ENCODE measurements around the gene CTDP1. TPM values are rescaled to one million over a fixed set of nuclear protein-coding genes. Genes with fewer than 3 reads are reported as not detected.
"Not testable (repeated sequence)": the region's sequence is repeated elsewhere in the genome, so short reads cannot be mapped to it uniquely, and the experiment has no call there.

CTDP1 gene
- total RNA-seq, 1 experiment from 2014 or later = 10.3 TPM

DNA sequence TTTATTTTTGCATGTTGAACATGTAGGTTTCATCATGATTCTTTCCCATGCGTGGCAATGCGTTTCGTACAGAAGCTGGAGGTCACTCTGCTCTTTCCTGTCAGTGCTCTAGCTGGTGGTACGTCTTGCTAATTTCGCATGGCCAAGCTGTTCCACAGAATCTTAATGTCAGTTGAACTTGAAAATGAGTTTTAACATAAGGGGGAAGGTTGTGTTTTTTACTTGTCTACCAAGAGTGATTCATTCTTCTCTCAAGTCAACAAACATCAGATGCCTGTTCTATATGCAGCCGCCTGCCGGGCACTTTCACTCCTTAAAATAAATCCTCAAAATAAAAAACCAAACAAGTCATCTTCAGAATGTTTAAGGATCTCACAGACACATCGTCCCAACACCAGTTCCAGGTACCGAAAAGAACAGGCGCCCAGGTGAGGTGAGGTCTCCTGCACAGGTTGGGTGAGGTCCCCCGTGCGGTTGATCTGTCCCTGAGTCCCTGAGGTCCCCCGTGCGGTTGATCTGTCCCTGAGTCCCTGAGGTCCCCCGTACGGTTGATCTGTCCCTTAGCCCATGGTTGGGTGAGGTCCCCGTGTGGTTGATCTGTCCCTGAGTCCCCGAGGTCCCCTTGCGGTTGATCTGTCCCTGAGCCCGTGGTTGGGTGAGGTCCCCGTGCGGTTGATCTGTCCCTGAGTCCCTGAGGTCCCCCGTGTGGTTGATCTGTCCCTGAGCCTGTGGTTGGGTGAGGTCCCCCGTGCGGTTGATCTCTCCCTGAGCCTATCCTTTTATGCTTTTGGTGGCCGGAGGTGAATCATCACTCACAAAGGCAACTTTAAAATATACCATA lies 61.1 kb downstream of the CTDP1 start:
- DNase-seq (ENCODE audit: low spot score) = no peak

DNA sequence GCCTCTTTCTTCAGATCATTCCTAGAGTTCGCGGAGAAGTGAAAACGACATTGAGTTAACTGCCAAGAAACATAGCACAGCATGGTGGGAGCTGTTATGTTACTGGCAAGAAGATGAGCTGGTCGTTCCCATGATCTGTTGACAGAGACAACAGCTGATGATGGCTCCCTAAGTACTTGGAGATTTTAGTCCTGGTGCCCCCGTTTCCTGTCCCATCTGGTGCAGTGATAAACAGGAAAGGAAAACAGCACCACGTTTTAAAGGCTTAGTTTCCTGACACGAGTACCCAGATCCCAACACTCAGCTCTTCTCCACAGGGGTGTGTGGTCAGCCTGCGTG lies 61.7 kb downstream of the CTDP1 start:
- no peak for DNase-seq (ENCODE audit: low spot score)

DNA sequence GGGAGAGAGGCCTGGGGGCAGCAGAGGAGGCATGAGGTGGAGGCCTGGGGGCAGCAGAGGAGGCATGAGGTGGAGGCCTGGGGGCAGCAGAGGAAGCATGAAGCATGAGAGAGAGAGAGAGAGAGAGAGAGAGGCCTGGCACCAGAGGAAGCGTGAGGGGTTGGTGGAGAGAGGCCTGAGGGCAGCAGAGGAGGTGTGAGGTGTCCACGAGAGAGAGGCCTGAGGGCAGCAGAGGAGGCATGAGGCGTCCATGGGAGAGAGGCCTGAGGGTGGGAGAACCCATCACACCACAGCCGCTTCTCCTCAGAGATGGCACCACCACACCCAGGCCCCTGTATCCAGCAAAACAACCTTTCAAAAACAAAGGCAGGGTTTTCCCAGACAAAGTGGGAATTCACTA lies 62.5 kb downstream of the CTDP1 start:
- no peak for DNase-seq (ENCODE audit: low spot score)

DNA sequence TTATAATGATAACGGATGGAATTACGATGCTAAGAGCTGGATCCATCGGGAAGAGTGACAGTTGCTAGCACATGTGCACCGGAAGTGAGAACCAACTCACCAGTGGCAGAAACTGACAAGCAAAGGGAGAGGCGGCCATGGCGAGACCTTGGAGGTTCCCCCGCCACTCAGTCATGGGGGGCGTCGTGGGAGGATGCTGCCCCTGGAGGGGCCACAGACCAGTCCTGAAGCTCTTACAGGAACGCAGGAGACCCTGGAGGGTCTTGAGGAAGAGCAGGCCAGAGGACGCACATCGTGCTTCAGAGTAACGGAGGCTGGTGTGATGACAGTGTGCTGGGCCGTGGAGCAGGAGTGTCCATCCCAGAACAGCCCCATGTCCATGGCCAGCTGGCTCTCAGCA lies 65.0 kb downstream of the CTDP1 start:
- DNase-seq (ENCODE audit: low spot score) = no peak

DNA sequence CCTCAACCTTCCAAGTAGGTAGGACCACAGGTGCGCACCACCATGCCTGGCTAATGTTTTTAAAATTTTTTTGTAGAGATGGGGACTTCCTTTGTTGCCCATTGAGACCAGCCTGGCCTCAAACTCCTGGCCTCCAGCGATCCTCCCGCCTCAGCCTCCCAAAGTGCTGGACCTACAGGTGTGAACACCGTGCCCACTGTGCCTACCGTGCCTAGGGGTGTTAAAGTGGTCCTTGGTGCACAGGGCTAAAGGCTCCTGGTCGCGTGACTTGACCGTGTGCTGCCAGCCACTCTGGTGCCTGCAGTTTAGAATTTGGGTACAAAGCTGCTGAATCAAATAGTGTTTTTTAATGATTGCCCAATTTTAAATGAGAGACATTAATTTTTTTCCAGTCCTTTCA lies 67.1 kb downstream of the CTDP1 start:
- no peak for DNase-seq (ENCODE audit: low spot score)

DNA sequence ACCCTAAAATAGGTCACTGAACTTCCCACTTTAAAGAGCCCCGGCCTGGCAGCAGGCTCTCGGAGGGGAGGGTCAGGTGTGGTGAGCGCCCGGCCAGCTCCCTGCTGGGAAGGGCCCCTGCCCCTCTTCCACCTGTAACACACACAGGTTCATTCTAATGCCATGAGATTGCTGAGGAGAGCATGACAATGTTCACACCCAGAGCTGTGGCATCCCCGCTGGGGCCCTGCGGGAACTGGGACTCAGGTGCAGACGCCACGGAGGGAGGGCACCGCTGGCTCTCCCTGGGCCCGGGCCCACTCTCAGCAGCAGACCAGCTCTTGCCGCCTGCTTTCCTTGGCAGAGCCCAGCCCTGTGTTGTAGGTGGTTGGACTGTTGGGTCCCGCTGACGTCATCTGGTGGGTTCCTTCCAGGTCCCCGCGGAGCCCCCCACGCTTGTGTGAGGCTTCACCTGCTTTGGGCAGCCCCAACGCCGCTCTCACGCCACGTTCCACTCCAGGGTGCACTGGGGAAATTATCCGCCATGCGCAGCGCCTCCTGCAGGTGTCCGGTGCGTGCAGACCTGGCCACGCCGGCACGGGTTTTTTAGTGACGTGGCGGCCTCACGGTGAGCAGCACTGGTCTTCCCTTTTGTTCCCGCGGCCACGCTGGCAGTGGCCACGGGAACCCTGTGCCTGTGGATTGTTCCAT lies 67.7 kb downstream of the CTDP1 start:
- DNase-seq (ENCODE audit: low spot score) = no peak

DNA sequence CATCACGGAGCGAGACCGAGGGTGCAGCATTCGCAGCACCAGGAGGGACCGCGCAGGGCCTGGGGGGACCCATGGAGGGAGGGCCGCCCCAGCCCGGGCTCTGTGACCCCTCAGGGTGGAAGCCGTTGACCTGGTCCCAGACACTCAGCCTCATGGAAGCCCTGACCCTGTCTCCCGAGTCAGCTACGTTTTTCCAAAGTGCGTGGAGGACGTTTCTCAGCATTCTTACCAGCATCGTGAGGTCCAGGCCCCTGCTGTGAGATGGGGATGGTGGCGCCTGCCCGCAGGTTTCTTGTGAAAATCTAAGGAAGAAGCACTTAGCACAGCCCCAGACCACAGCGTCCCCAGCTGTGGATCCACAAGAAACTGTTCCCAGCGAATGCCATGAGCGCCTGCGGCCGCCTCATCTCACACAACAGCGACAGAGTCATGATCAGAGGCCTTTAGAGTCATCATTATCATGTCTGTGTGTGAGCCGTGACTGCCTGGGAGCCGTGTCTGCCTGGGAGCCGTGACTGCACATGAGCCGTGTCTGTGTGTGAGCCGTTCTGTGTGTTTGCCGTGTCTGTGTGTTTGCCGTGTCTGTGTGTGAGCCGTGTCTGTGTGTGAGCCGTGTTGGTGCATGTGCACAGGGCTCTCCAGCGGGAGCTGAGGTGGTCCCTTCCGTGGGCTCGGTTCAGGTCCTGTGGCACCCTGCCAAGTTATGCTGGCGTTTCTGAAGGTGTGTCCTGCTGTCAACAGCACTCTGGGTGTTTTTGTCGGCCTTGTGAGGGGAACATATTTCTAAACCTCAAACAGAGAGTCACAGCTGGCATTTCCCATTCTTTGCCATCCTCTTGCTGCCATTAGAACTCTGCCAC lies 68.9 kb downstream of the CTDP1 start:
- no peak for DNase-seq (ENCODE audit: low spot score)

DNA sequence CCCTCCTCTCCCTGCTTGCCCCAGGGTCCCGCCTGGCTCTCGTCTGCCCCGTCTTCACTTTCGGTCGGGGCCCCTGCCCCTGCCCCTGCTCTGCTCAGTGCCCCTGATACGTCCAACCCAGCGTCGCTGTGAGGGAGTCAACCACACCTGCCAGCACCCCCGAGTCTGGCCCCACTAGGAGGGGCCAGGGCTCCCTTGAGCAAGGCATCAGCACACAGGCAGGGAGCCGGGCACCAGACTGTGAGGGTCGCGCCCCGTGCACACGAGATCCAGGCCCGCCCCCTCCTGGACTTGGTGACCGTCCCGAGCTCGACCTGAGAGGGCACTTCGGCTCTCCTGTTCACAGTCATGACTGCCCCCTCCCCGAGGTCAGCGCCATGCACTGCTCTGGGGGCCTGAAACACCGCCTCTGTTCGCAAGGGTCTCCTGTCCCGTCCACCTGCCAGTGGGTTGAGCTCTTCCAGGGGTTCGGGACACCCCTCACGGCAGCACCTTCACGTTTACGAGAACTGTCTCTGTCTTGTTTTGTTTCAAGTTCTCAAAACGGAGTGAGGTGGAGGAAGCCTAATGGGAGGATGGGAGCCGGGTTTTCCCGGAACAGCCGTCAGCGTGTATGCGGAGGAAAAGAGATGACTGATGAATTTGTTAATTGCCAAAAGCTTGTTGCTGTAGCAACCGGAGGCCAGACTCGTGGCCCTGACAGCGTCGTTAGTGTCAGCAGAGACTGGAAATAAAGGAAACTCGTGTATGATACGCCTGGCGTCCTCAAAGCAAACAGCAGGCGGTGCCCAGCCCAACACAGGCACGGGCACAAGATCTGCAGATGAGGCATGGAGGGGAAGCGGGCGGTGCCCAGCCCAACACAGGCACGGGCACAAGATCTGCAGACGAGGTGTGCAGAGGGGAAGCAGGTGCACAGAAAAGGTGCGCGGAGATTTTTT lies 69.9 kb downstream of the CTDP1 start:
- no peak for DNase-seq (ENCODE audit: low spot score)

DNA sequence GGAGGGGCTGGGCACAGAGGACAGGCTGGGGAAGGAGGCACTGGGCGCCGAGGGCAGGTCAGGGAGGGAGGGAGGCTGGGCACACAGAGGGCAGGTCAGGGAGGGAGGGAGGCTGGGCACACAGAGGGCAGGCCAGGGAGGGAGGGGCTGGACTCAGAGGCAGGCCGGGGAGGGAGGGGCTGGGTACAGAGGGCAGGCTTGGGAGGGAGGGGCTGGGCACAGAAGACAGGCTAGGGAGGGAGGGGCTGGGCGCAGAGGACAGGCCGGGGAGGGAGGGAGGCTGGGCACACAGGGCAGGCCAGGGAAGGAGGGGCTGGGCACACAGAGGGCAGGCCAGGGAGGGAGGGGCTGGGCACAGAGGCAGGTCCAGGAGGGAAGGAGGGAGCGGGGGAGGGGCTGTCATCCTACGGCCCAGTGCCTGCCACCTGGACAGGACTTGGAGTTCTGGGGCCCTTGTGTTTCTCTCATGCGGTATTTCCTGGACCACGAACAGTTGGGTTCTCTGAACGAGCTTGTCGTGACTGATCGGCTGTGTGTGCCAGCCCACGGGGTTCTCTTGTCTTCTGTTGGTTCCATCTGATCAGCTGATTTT lies 71.5 kb downstream of the CTDP1 start:
- DNase-seq (ENCODE audit: low spot score) = no peak

DNA sequence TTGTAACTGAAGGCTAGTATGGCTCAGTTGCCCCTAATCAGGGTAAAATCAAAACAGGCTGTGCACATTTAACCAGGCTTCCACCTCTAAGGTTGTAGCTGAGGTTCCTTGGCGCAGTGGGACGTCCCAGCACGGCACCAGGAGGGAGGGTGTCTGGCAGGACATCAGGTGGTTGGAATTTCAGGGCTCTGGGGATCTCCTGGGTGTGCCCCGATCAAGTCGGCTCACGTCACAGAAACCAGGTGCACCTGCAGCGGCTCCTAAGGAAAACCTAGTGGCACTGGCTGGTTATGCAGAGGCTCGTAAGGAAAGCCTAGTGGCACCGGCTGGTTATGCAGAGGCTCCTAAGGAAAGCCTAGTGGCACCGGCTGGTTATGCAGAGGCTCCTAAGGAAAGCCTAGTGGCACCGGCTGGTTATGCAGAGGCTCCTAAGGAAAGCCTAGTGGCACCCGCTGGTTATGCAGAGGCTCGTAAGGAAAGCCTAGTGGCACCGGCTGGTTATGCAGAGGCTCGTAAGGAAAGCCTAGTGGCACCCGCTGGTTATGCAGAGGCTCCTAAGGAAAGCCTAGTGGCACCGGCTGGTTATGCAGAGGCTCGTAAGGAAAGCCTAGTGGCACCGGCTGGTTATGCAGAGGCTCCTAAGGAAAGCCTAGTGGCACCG lies 72.4 kb downstream of the CTDP1 start:
- DNase-seq (ENCODE audit: low spot score) = not testable (repeated sequence)

DNA sequence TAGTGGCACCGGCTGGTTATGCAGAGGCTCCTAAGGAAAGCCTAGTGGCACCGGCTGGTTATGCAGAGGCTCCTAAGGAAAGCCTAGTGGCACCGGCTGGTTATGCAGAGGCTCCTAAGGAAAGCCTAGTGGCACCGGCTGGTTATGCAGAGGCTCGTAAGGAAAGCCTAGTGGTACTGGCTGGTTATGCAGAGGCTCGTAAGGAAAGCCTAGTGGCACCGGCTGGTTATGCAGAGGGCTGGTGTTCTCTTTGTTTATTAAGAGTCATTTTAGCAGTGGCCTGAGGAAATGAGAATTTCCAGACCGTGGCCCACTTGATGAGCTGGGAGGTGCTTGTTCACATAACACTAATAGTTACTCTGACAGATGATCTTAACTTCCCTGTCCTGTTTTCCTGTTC lies 73.3 kb downstream of the CTDP1 start:
- DNase-seq (ENCODE audit: low spot score) = not testable (repeated sequence)

DNA sequence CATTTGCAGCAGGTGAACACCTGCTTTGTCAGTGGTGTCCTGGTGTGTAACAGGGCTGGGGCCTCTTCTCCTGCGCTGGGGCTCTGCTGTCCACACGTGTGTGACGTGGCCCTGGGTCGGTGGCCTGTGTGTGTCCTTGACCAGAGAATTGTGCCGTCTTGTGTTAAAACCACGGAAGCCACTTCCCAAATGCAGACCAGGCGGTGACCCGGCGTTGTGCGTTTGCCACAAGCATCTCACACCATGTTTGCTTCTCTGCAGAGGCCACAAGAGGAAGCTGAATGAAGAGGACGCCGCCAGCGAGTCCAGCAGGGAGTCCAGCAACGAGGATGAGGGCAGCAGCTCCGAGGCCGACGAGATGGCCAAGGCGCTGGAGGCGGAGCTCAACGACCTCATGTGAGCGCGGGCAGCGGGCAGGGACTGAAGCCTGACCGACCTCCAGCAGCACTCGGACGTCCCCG lies 73.8 kb downstream of the CTDP1 start:
- DNase-seq (ENCODE audit: low spot score) = no peak

DNA sequence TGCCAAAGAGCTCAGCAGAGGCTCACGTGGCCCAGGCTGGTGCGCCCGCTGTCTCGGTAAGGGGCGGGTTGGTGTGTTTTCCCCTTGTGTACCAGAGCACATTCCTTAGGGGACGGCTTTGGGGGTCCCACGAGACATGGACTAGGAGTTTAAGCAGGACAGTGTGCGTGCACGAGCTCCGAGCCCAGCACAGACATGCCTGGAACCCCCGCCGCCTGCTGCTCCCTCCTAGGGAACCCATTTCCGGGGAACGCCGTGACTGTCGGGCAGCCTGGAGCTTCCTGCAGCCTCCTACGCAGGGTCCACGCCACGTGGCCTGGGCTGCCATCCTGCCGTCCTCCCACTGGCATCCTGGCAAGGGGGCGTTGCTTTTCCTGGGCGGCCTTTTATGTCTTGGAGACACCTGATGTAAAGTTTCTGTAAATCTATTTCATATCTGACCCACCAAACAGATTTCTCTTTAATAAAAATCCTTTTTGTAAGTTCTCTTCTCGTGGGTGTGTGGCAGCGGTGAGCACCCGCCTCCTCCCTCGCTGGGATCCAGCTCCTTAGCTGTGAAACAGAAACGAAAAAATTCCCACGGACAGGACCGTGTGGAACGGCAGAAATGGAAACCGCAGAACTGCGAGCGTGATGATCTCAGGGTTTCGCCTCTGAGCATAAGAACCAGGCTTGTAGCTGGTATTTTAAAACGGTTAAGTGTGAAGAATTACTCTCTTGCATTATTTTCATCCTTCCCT lies 74.6 kb downstream of the CTDP1 start:
- no peak for DNase-seq (ENCODE audit: low spot score)

DNA sequence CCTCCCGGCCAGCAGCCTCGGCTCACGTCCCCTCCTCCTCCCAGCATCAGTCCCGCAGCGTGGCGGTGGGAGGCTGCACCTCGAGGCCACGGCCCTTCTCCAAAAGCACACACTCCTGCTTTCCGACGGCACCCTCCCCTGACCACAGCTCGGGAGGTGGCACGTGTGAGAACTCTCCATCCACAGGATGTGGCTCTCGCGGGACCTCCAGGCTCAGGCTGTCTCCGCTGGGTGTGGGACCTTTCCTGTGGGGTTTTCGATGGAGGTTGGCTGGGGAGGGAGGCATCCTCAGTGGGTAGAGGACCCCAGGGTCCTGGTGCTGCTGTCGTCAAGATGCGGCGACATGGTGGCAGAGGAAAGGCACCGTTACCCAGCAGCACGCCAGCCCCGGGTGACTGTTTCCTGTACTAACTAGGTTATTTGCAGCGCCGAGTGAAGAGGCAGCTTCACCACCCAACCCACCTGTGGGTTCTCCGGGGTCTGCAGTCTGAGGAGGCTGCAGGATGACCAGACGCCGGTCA lies 75.3 kb downstream of the CTDP1 start:
- DNase-seq (ENCODE audit: low spot score) = no peak

DNA sequence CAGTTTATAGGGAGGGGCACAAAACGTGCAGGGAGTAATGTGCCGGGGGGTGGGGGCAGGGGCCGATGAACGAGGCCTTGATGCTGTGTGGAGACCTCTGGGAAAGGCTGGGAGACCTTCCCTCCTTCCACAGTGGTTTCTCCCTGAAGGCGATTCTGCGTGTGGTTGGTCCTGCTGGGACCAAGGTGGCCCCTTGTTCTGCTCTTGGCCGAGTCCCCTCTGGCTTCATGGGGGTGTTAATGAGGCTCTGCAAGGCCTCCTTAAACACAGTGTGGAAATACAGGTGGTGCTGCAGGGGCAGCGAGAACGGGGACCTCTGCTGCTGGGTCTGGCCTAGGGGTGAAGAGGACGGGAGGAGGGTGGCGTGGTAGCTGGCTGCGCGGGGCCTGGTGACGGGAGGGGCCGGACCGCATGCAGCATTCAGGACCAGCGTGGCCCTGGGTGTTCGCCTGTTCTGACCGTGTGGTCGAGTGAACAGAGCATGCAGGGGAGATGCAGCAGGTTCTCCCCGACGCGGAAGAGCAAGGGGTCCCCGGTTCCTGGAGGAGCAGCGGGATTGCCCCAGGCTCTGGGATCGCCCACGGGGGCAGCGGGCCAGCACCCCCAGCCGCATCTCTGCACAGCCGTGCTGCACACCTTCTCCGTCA lies 76.0 kb downstream of the CTDP1 start:
- no peak for DNase-seq (ENCODE audit: low spot score)

DNA sequence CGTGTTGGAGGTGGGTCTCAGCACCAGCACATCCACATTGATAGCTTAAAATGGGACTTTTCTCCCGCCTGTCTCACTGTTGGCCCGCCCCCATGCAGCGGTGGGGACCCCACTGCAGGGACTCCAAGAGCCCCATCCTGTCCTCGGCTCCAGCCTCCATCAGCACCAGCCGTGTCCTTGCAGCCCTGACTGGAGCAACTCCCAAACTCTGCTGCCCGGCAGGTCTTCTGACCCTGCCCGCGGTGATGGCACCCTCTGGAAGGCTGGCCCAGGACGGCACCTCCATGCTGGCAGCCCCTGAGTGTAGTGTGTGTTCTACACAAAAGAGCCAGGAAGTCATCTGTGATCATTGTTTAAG lies 76.5 kb downstream of the CTDP1 start:
- DNase-seq (ENCODE audit: low spot score) = no peak

DNA sequence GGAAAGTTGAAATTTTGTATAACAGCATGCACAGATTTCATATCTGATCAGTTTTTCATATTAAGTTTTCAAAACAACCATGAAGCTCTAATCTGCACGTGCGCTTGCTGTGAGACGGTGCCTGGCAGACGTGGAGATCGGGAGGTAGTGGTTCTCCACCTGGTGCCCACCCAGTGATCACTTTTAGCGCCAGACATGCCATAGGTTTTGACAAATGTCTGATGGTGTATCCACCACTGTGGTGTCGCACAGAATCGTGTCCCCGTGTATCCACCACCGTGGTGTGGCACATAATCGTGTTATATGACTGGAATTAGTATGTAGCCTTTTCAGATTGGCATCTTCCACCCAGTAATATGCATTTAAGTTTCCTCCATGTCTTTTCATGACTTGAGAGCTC lies 77.2 kb downstream of the CTDP1 start:
- DNase-seq (ENCODE audit: low spot score) = no peak

DNA sequence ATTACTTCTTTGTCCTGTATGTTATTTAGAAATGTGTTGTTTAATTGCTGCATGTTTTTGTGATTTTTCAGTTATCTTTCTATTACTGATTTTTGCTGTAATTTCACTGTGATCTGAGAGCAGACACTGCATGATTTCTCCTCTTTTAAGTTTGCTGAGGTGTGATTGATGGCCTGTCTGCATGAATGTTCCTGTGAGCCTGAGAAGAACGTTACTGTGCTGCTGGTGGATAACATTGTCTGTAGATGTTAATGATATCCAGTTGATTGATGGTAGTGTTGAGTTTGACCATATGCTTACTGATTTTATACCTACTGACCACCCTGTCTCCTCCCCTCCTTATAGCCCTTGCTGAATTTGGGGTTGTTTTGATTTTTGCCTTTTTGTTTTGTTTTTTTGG lies 80.7 kb downstream of the CTDP1 start:
- no peak for DNase-seq (ENCODE audit: low spot score)

DNA sequence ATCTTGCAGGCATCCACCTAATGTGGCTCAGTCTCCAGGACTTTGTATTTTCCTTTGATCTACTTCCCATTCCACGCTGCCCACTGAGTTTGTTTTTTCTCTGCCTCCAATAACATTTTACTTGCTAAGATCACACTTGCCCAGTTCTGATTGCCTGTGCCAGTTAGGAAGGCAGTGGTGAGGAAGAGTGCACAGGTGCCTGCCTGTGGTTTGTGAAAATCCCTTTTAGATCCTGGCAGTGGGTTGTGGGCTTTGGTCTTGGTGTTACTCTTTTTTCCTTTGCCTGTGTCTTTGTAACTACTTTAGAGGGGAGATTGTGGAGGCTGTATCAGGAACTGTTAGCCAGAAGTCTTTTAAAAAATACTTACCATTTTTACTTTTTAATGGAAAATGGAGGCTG lies 81.3 kb downstream of the CTDP1 start:
- no peak for DNase-seq (ENCODE audit: low spot score)
